Tibial artery (tissue), 4 donors: ENCODE results near the gene MIS18BP1.
"Not testable (repeated sequence)": the region's sequence is repeated elsewhere in the genome, so short reads cannot be mapped to it uniquely, and the experiment has no call there.

Experiments
- DNase-seq, 2 donors: peaks; one replicate each; pipeline ENCODE4 v3.0.0-alpha.2; 2019
- H3K27ac ChIP-seq, 2 donors: fragments of 200-600 bp; sonication (generic) in 1 of 2; 1 replicate in 1 of 2; 2 replicates in 1 of 2; pipeline ENCODE4 v1.5.1; 2018 to 2019; ENCODE audit warnings: mild to moderate bottlenecking in 1 of 2
- H3K27me3 ChIP-seq, 2 donors: fragments of 200-600 bp; sonication (generic) in 1 of 2; one replicate each; pipeline versions ENCODE4 v1.5.1 to v1.6.0; 2016 to 2019
- H3K36me3 ChIP-seq, 3 donors: fragments of 200-600 bp; sonication (generic) in 2 of 3; one replicate each; pipeline ENCODE4 v1.5.1; 2016 to 2019; ENCODE audit warnings: mild to moderate bottlenecking in 2 of 3
- H3K4me1 ChIP-seq, 4 donors: fragments of 200-600 bp; sonication (generic) in 2 of 4; 1 replicate in 3 of 4; 2 replicates in 1 of 4; pipeline ENCODE4 v1.5.1; 2016 to 2019
- H3K4me3 ChIP-seq, 2 donors: fragments of 200-600 bp; sonication (generic) in 1 of 2; 1 replicate in 1 of 2; 2 replicates in 1 of 2; pipeline ENCODE4 v1.5.1; 2018 to 2019; ENCODE audit warnings: mild to moderate bottlenecking in 2 of 2
- H3K9me3 ChIP-seq, 3 donors: fragments of 200-600 bp; sonication (generic) in 1 of 3; one replicate each; pipeline ENCODE4 v1.5.1; 2016 to 2019
- intact Hi-C: fragments of 100-400 bp; cut with DNase I; formaldehyde crosslinking; loops from one replicate; pipeline ENCODE4 v1.15.0; 2023; ENCODE audit warnings: low total_unique reads
- TF ChIP-seq, protein P1 (sequence below), 2 experiments: fragments of 200-600 bp in 1 of 2; fragments of 450-650 bp in 1 of 2; IDR thresholded peaks; one replicate each; pipeline ENCODE4 v1.5.1; 2017 to 2019; ENCODE audit warnings: antibody characterized with exemption in 2 of 2, mild to moderate bottlenecking in 1 of 2, moderate library complexity in 1 of 2

MIS18BP1 gene

GRCh38 chr14:45242706-45243105, 10.3 kb downstream of the MIS18BP1 start:
- no peaks in the 10 kb centered on the region for H3K9me3 ChIP-seq
- no peaks in the 10 kb centered on the region for H3K27me3 ChIP-seq
- TF ChIP-seq, protein P1, sequence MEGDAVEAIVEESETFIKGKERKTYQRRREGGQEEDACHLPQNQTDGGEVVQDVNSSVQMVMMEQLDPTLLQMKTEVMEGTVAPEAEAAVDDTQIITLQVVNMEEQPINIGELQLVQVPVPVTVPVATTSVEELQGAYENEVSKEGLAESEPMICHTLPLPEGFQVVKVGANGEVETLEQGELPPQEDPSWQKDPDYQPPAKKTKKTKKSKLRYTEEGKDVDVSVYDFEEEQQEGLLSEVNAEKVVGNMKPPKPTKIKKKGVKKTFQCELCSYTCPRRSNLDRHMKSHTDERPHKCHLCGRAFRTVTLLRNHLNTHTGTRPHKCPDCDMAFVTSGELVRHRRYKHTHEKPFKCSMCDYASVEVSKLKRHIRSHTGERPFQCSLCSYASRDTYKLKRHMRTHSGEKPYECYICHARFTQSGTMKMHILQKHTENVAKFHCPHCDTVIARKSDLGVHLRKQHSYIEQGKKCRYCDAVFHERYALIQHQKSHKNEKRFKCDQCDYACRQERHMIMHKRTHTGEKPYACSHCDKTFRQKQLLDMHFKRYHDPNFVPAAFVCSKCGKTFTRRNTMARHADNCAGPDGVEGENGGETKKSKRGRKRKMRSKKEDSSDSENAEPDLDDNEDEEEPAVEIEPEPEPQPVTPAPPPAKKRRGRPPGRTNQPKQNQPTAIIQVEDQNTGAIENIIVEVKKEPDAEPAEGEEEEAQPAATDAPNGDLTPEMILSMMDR (IDR thresholded peaks at IDR 0.05) = no peak
- intact Hi-C loops = no loop called here
- H3K36me3 ChIP-seq = peaks cover 0 to 5% (median 0%) of the 10 kb centered on the region in 3 donors
- H3K4me1 ChIP-seq = no peaks in the 10 kb centered on the region
- peak overlapping the region in 1 of 2 donors; percentile 33 for H3K27ac ChIP-seq
- no peak for DNase-seq
- no peak overlapping the region for H3K4me3 ChIP-seq

GRCh38 chr14:45238988-45239387, 14.0 kb downstream of the MIS18BP1 start:
- H3K27ac ChIP-seq = no peak overlapping the region
- DNase-seq = no peak
- H3K4me1 ChIP-seq = no peaks in the 10 kb centered on the region
- H3K4me3 ChIP-seq = no peak overlapping the region
- peaks cover 0 to 13% (median 8%) of the 10 kb centered on the region in 3 donors for H3K36me3 ChIP-seq
- intact Hi-C loops = no loop called here
- H3K27me3 ChIP-seq = no peaks in the 10 kb centered on the region
- TF ChIP-seq, protein P1 (IDR thresholded peaks at IDR 0.05) = no peak
- no peaks in the 10 kb centered on the region for H3K9me3 ChIP-seq

GRCh38 chr14:45227566-45227965, 25.4 kb downstream of the MIS18BP1 start:
- Histone ChIP-seq H3K27me3 (no peaks in the 10 kb centered on the region), H3K27ac (no peak overlapping the region), H3K4me1 (no peaks in the 10 kb centered on the region), H3K4me3 (no peak overlapping the region), H3K9me3 (no peaks in the 10 kb centered on the region), H3K36me3 (peaks cover 21 to 67% (median 35%) of the 10 kb centered on the region in 3 donors)
- TF ChIP-seq, protein P1 (IDR thresholded peaks at IDR 0.05) = no peak
- intact Hi-C loops = no loop called here
- DNase-seq = no peak

DNA sequence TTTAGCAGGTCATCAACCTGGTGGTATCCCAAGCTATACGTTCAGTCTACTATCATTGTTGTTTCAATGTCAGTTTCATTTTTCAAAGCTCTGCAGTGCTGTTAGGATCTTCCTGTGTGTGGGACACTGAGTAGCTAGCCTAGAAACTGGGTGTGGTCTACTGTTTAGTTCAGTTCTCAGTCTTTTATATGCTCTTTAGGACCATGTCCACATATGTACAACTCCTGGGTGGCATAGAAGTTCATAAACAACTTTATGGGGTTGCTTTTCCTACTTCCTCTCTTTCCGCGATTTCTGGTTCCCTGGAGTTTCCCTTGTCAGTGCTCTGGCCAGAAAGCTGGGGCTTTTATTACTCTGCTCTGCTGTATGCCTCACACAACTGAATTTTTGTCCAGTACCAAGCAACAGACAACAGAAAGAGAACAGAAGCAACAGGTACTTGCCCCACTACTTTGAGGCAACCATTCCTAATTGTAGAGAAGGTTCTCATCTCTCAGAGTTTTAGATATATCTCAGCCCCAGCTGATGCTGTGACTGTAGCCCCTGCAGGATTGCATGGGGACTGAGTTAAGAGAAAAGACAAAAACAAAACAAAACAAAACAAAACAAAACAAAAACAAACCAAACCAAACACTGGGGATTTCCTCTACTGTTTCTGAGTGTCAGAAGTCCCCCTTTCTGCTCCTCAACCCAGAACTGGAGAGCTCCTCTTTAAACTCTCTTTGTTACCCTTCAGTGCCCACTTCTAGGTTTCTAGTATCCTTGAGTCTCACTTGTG, 30.3 kb downstream of the MIS18BP1 start:
- no peak overlapping the region for H3K27ac ChIP-seq
- no peak for DNase-seq
- no peaks in the 10 kb centered on the region for H3K4me1 ChIP-seq
- TF ChIP-seq, protein P1 (IDR thresholded peaks at IDR 0.05) = no peak
- H3K27me3 ChIP-seq = no peaks in the 10 kb centered on the region
- H3K4me3 ChIP-seq = no peak overlapping the region
- intact Hi-C loops = no loop called here
- peaks cover 20 to 36% (median 23%) of the 10 kb centered on the region in 3 donors for H3K36me3 ChIP-seq
- H3K9me3 ChIP-seq = no peaks in the 10 kb centered on the region

- H3K27me3 ChIP-seq, intact Hi-C loops, H3K27ac ChIP-seq, H3K9me3 ChIP-seq, H3K4me3 ChIP-seq, DNase-seq, H3K4me1 ChIP-seq: not testable (repeated sequence)
- H3K36me3 ChIP-seq = peaks cover 27 to 68% (median 29%) of the 10 kb centered on the region in 3 donors
These were observed 38.7 kb downstream of the MIS18BP1 start for GRCh38 chr14:45214341-45214740.

GRCh38 chr14:45213716-45214115, 39.3 kb downstream of the MIS18BP1 start:
- H3K27me3 ChIP-seq, H3K4me3 ChIP-seq, DNase-seq, intact Hi-C loops, H3K9me3 ChIP-seq, H3K4me1 ChIP-seq, H3K27ac ChIP-seq: not testable (repeated sequence)
- H3K36me3 ChIP-seq = peaks cover 27 to 72% (median 33%) of the 10 kb centered on the region in 3 donors
